GM23338 (cell line): ENCODE results near the gene AAMDC. TPM values are rescaled to one million over a fixed set of nuclear protein-coding genes. Genes with fewer than 3 reads are reported as not detected.

ENCODE experiments used
- ATAC-seq: fragments of 200-7000 bp; cut with Tn5 transposase; 3 replicates; pipeline ENCODE4 v1.9.1; 2020
- DNase-seq: peaks from one replicate; pipeline ENCODE4 v3.0.0-alpha.2; 2015; ENCODE audit warnings: low spot score
- H2AFZ ChIP-seq: fragments of 200-600 bp; sonication (generic); 2 replicates; pipeline ENCODE4 v1.8.0; 2016; ENCODE audit warnings: antibody characterized with exemption, mild to moderate bottlenecking, moderate library complexity
- H3F3A ChIP-seq: fragments of 200-600 bp; sonication (generic); replicated peaks from 2 replicates; pipeline ENCODE4 v1.8.0; 2017; ENCODE audit warnings: antibody characterized with exemption, mixed run types, low read depth
- H3K27ac ChIP-seq: fragments of 200-600 bp; sonication (generic); 2 replicates; pipeline ENCODE4 v1.6.1; 2016; ENCODE audit warnings: low read depth
- H3K27me3 ChIP-seq: fragments of 200-600 bp; sonication (generic); 2 replicates; pipeline ENCODE4 v1.8.0; 2016; ENCODE audit warnings: mild to moderate bottlenecking, mixed run types, moderate library complexity; ENCODE audit not compliant: insufficient read depth
- H3K36me3 ChIP-seq: fragments of 200-600 bp; sonication (generic); 2 replicates; pipeline ENCODE4 v1.8.0; 2016; ENCODE audit warnings: mild to moderate bottlenecking; ENCODE audit not compliant: insufficient read depth
- H3K4me1 ChIP-seq: fragments of 200-600 bp; sonication (generic); 2 replicates; pipeline ENCODE4 v1.8.0; 2016; ENCODE audit warnings: mild to moderate bottlenecking, moderate library complexity; ENCODE audit not compliant: insufficient read depth
- H3K4me2 ChIP-seq: fragments of 200-600 bp; sonication (generic); 2 replicates; pipeline ENCODE4 v1.7.1; 2017; ENCODE audit warnings: mixed run types
- H3K4me3 ChIP-seq: fragments of 200-600 bp; sonication (generic); 2 replicates; pipeline ENCODE4 v1.6.1; 2016; ENCODE audit warnings: mixed run types
- H3K79me2 ChIP-seq: fragments of 200-600 bp; sonication (generic); replicated peaks from 2 replicates; pipeline ENCODE4 v1.8.0; 2017; ENCODE audit warnings: mild to moderate bottlenecking; ENCODE audit not compliant: insufficient read depth
- H3K9me2 ChIP-seq: fragments of 200-600 bp; sonication (generic); 2 replicates; pipeline ENCODE4 v1.8.0; 2017; ENCODE audit not compliant: insufficient read depth
- H4K20me1 ChIP-seq: fragments of 200-600 bp; sonication (generic); replicated peaks from 2 replicates; pipeline ENCODE4 v1.8.0; 2017; ENCODE audit warnings: mild to moderate bottlenecking; ENCODE audit not compliant: insufficient read depth
- H3K27ac Mint-ChIP-seq: 2 replicates; pipeline ENCODE4 v1.8.0; 2020; ENCODE audit warnings: inconsistent platforms, mild to moderate bottlenecking, moderate library complexity, mixed read lengths
- H3K27me3 Mint-ChIP-seq: 3 replicates; pipeline ENCODE4 v1.8.0; 2022; ENCODE audit warnings: low read depth, mild to moderate bottlenecking, moderate library complexity, mixed read lengths, inconsistent platforms; ENCODE audit not compliant: insufficient read depth, poor library complexity
- H3K36me3 Mint-ChIP-seq: 3 replicates; pipeline ENCODE4 v1.8.0; 2021; ENCODE audit warnings: low read depth, mild to moderate bottlenecking, inconsistent platforms, moderate library complexity, mixed read lengths
- H3K4me1 Mint-ChIP-seq: 3 replicates; pipeline ENCODE4 v1.8.0; 2020; ENCODE audit warnings: mild to moderate bottlenecking, inconsistent platforms, mixed read lengths
- H3K4me3 Mint-ChIP-seq: 3 replicates; pipeline ENCODE4 v1.8.0; 2021; ENCODE audit warnings: moderate library complexity, mild to moderate bottlenecking, inconsistent platforms, mixed read lengths
- H3K9me3 Mint-ChIP-seq: 3 replicates; pipeline ENCODE4 v1.8.0; 2020; ENCODE audit warnings: moderate library complexity, mild to moderate bottlenecking, inconsistent platforms, mixed read lengths
- CREB1 ChIP-seq: fragments of 250-450 bp; sonication (Bioruptor Pico); IDR thresholded peaks from 2 replicates; pipeline ENCODE4 v1.5.0; 2020; ENCODE audit warnings: low read depth, mild to moderate bottlenecking, moderate library complexity
- EZH2 ChIP-seq: fragments of 200-600 bp; sonication (generic); IDR thresholded peaks from one replicate; pipeline ENCODE4 v1.8.0; 2017; ENCODE audit warnings: antibody characterized with exemption, mild to moderate bottlenecking, low read depth; ENCODE audit not compliant: unreplicated experiment
- EZH2phosphoT487 ChIP-seq: fragments of 200-600 bp; sonication (generic); IDR thresholded peaks from one replicate; pipeline ENCODE4 v1.8.1; 2018; ENCODE audit warnings: antibody characterized with exemption; ENCODE audit not compliant: unreplicated experiment
- NANOG ChIP-seq: IDR thresholded peaks from 2 replicates; pipeline ENCODE4 v1.6.1; 2016; ENCODE audit warnings: antibody characterized with exemption, borderline replicate concordance
- POLR2AphosphoS5 ChIP-seq: IDR thresholded peaks from 2 replicates; pipeline ENCODE4 v1.6.1; 2016; ENCODE audit warnings: antibody characterized with exemption, low read depth
- STAT1 ChIP-seq: IDR thresholded peaks from one replicate; pipeline ENCODE4 v1.6.1; 2016; ENCODE audit warnings: antibody characterized with exemption; ENCODE audit not compliant: unreplicated experiment
- ZNF331 ChIP-seq: fragments of 250-450 bp; sonication (Bioruptor Pico); IDR thresholded peaks from 2 replicates; pipeline ENCODE4 v1.5.0; 2020; ENCODE audit warnings: low read depth, mild to moderate bottlenecking, moderate library complexity
- ZNF462 ChIP-seq: fragments of 250-450 bp; sonication (Bioruptor Pico); IDR thresholded peaks from 2 replicates; pipeline ENCODE4 v1.5.0; 2020; ENCODE audit warnings: mild to moderate bottlenecking, moderate library complexity
- polyA plus RNA-seq: library from polyadenylated mRNA; unstranded; fragments of >200 nt; fragmentation: Nextera tagmentation; extraction: Ambion mirVana; gene quantifications from 2 replicates; pipeline ENCODE4 v1.2.1, GENCODE V29; 2016
- total RNA-seq: library from RNA; depleted of rRNA; stranded (reverse); fragments of >200 nt; shearing (Covaris generic); gene quantifications from 2 replicates; pipeline ENCODE4 v1.2.3, GENCODE V29; 2014
- TF ChIP-seq, protein P1 (sequence below): IDR thresholded peaks from one replicate; pipeline ENCODE4 v1.6.1; 2018; ENCODE audit warnings: antibody characterized with exemption; ENCODE audit not compliant: unreplicated experiment
- TF ChIP-seq, protein P2 (sequence below), 2 experiments: fragments of 200-600 bp in 1 of 2; sonication (generic) in 1 of 2; conservative IDR thresholded peaks; 2 replicates each; pipeline versions ENCODE4 v1.5.1 to v1.6.1; 2016 to 2017; ENCODE audit warnings: antibody characterized with exemption in 2 of 2, low read depth in 2 of 2, mild to moderate bottlenecking in 2 of 2, moderate library complexity in 1 of 2
- TF ChIP-seq, protein P3 (sequence below): IDR thresholded peaks from 2 replicates; pipeline ENCODE4 v1.6.1; 2016; ENCODE audit warnings: antibody characterized with exemption

Gene AAMDC
- total and polyA plus RNA-seq, 2 experiments from 2014 or later, result 5.3 to 50.2 TPM

DNA sequence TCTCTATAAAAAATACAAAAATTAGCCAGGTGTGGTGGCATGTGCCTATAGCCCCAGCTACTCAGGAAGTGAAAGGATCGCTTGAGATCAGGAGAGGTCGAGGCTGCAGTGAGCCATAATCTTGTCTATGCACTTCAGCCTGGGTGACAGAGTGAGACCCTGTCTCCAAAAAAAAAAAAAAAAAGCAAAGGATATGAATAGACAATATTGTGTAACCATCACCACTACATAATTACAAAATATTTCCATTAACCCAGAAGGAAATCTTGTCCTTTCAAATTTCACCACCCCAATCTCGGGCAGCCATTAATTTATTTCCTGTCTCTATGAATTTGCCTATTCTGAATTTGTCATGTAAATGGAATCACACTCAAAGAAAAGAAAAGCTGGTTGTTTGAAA is 21.6 kb upstream of the AAMDC start:
- no peak overlapping the region; the same call in 1 of the 2 replicates for H3K27ac Mint-ChIP-seq
- Histone ChIP-seq H2AFZ (no peak overlapping the region), H3K4me1 (no peaks in the 10 kb centered on the region; the same call in 1 of the 2 replicates), H3K4me2 (no peak overlapping the region), H3K36me3 (0 out of 2 replicates have a peak, but pooled peaks cover 8% of the 10 kb centered on the region), H3K9me2 (no peaks in the 10 kb centered on the region), H3K79me2 (peaks cover 100% of the 10 kb centered on the region), H3K27me3 (no peaks in the 10 kb centered on the region), H3F3A (no peaks in the 10 kb centered on the region), H4K20me1 (peaks cover 82% of the 10 kb centered on the region), H3K27ac (no peak overlapping the region), H3K4me3 (no peak overlapping the region)
- no peak overlapping the region for H3K4me3 Mint-ChIP-seq
- no peak for TF ChIP-seq NANOG
- TF ChIP-seq, protein P1, sequence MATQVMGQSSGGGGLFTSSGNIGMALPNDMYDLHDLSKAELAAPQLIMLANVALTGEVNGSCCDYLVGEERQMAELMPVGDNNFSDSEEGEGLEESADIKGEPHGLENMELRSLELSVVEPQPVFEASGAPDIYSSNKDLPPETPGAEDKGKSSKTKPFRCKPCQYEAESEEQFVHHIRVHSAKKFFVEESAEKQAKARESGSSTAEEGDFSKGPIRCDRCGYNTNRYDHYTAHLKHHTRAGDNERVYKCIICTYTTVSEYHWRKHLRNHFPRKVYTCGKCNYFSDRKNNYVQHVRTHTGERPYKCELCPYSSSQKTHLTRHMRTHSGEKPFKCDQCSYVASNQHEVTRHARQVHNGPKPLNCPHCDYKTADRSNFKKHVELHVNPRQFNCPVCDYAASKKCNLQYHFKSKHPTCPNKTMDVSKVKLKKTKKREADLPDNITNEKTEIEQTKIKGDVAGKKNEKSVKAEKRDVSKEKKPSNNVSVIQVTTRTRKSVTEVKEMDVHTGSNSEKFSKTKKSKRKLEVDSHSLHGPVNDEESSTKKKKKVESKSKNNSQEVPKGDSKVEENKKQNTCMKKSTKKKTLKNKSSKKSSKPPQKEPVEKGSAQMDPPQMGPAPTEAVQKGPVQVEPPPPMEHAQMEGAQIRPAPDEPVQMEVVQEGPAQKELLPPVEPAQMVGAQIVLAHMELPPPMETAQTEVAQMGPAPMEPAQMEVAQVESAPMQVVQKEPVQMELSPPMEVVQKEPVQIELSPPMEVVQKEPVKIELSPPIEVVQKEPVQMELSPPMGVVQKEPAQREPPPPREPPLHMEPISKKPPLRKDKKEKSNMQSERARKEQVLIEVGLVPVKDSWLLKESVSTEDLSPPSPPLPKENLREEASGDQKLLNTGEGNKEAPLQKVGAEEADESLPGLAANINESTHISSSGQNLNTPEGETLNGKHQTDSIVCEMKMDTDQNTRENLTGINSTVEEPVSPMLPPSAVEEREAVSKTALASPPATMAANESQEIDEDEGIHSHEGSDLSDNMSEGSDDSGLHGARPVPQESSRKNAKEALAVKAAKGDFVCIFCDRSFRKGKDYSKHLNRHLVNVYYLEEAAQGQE, result no peak
- no peak for TF ChIP-seq CREB1 (CRISPR knock-in tag)
- TF ChIP-seq EZH2, result no peak
- TF ChIP-seq ZNF462 (CRISPR knock-in tag), result no peak
- TF ChIP-seq, protein P2, sequence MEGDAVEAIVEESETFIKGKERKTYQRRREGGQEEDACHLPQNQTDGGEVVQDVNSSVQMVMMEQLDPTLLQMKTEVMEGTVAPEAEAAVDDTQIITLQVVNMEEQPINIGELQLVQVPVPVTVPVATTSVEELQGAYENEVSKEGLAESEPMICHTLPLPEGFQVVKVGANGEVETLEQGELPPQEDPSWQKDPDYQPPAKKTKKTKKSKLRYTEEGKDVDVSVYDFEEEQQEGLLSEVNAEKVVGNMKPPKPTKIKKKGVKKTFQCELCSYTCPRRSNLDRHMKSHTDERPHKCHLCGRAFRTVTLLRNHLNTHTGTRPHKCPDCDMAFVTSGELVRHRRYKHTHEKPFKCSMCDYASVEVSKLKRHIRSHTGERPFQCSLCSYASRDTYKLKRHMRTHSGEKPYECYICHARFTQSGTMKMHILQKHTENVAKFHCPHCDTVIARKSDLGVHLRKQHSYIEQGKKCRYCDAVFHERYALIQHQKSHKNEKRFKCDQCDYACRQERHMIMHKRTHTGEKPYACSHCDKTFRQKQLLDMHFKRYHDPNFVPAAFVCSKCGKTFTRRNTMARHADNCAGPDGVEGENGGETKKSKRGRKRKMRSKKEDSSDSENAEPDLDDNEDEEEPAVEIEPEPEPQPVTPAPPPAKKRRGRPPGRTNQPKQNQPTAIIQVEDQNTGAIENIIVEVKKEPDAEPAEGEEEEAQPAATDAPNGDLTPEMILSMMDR (conservative IDR thresholded peaks at IDR 0.05; ENCODE audit: low read depth in 2 of 2), result no peak
- no peak for TF ChIP-seq EZH2phosphoT487
- TF ChIP-seq, protein P3, sequence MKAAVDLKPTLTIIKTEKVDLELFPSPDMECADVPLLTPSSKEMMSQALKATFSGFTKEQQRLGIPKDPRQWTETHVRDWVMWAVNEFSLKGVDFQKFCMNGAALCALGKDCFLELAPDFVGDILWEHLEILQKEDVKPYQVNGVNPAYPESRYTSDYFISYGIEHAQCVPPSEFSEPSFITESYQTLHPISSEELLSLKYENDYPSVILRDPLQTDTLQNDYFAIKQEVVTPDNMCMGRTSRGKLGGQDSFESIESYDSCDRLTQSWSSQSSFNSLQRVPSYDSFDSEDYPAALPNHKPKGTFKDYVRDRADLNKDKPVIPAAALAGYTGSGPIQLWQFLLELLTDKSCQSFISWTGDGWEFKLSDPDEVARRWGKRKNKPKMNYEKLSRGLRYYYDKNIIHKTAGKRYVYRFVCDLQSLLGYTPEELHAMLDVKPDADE, result no peak
- TF ChIP-seq ZNF331 (CRISPR knock-in tag), result no peak
- TF ChIP-seq POLR2AphosphoS5, result no peak
- TF ChIP-seq STAT1, result no peak
- H3K27me3 Mint-ChIP-seq, result no peaks in the 10 kb centered on the region
- H3K9me3 Mint-ChIP-seq, result no peaks in the 10 kb centered on the region; the same call in 2 of the 3 replicates
- ATAC-seq (no peak), DNase-seq (no peak)
- H3K4me1 Mint-ChIP-seq, result peaks cover 12% of the 10 kb centered on the region
- H3K36me3 Mint-ChIP-seq, result peaks cover 25% of the 10 kb centered on the region
